Measurements from ENCODE around the gene KCNJ11. TPM values are rescaled to one million over a fixed set of nuclear protein-coding genes. Genes with fewer than 3 reads are reported as not detected.
A peak's percentile ranks its signal among the peaks of the same experiment; 100 is the strongest.

Gene KCNJ11
- total RNA-seq, 1 experiment from 2014 or later, result 7.5 TPM

DNA sequence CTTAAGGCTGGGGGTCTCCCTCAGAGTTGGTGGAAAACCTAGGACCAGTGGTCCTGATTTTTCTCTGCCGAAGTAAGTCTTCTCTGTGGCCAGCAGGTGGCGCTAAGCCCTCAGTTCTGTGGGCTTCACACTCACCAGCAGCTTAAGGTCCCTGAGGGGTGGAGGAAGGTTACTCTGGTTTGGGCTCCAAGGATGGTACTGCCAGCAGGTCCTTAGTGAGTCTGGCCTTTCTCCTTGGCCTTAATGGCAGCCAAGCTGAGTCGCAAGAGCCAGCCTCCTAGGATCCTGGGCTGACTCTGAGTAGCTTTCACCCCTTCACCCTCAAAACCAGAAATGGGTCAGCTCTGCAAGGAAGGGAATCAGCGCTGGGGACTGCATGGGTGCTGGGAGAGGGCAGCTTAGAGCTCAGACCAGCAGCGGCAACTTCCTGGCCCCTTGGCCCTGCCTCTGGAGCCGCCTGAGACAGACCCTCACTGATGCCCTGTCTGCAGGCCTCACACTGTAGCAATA is 4.4 kb downstream of the KCNJ11 start:
- intact Hi-C loops (cut with micrococcal nuclease), result loop anchor here (1.0 to 5.0 kb wide), 4 partner anchors 120 to 213 kb away; no protein-coding TSS in a partner anchor
- Histone ChIP-seq H3K9me2 (ENCODE audit: insufficient read depth) (no peaks in the 10 kb centered on the region), H3K9ac (ENCODE audit: low read length) (no peak overlapping the region), H2AFZ (ENCODE audit: low read depth, low read length, poor library complexity, severe bottlenecking) (no peak overlapping the region), H4K20me1 (ENCODE audit: insufficient read depth) (no peaks in the 10 kb centered on the region), H3K4me3 (replicated peaks in 1 of 2; ENCODE audit: low read depth in 1 of 2, low read length in 2 of 2) (no peak overlapping the region), H3K4me1 (ENCODE audit: control insufficient read depth in 1 of 2, insufficient read depth in 2 of 2, low read length in 2 of 2) (peaks cover 0 to 12% of the 10 kb centered on the region in 2 experiments; a peak in 2 of 4 replicates), H3K27ac (ENCODE audit: low read depth, low read length) (no peak overlapping the region), H3K79me2 (ENCODE audit: insufficient read depth, low read length) (no peaks in the 10 kb centered on the region), H3K27me3 (ENCODE audit: insufficient read depth, low read length) (no peaks in the 10 kb centered on the region), H3K4me2 (ENCODE audit: low read length) (no peak overlapping the region), H3K9me3 (ENCODE audit: control insufficient read depth in 1 of 2, insufficient read depth in 1 of 2, low read depth in 1 of 2, low read length in 2 of 2) (peaks cover 0 to under 1% of the 10 kb centered on the region in 2 experiments; a peak in 1 of 4 replicates), H3K36me3 (ENCODE audit: control insufficient read depth in 1 of 2, insufficient read depth in 2 of 2, low read length in 2 of 2) (no peaks in the 10 kb centered on the region)
- ChIA-PET RAD21 (ENCODE audit: low non-redundant PET in 1 of 2, low total read pairs in 2 of 2, uncharacterized antibody in 2 of 2, unreplicated experiment in 2 of 2) (interaction anchor here (1.1 to 1.6 kb wide), 5 partner anchors 89 to 144 kb away, joined by 3 to 8 read pairs (median 4); no protein-coding TSS in a partner anchor), CTCF (interaction anchor here (0.7 to 2.1 kb wide), 17 partner anchors 9 to 347 kb away, joined by 3 to 32 read pairs (median 4); partner anchors contain the start of gene USH1C), POLR2A (no interaction called here)
- no TSS peak for BruUV-seq (replicated peaks)
- peak; percentile 66 for DNase-seq (ENCODE audit: low read depth, low spot score)
- TF ChIP-seq EZH2 (IDR thresholded peaks at IDR 0.05) (no peak), RAD21 (IDR thresholded peaks at IDR 0.05; ENCODE audit: low read depth) (peak; percentile 93)
- TF ChIP-seq, protein P1, sequence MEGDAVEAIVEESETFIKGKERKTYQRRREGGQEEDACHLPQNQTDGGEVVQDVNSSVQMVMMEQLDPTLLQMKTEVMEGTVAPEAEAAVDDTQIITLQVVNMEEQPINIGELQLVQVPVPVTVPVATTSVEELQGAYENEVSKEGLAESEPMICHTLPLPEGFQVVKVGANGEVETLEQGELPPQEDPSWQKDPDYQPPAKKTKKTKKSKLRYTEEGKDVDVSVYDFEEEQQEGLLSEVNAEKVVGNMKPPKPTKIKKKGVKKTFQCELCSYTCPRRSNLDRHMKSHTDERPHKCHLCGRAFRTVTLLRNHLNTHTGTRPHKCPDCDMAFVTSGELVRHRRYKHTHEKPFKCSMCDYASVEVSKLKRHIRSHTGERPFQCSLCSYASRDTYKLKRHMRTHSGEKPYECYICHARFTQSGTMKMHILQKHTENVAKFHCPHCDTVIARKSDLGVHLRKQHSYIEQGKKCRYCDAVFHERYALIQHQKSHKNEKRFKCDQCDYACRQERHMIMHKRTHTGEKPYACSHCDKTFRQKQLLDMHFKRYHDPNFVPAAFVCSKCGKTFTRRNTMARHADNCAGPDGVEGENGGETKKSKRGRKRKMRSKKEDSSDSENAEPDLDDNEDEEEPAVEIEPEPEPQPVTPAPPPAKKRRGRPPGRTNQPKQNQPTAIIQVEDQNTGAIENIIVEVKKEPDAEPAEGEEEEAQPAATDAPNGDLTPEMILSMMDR (IDR thresholded peaks at IDR 0.05 in 2 of 3, conservative IDR thresholded peaks at IDR 0.05 in 1 of 3; ENCODE audit: borderline replicate concordance in 1 of 3, insufficient read depth in 1 of 3, low read depth in 2 of 3, low read length in 2 of 3), result peak; percentile 87 to 94 (median 94)
- peak; percentile 70 for ATAC-seq

DNA sequence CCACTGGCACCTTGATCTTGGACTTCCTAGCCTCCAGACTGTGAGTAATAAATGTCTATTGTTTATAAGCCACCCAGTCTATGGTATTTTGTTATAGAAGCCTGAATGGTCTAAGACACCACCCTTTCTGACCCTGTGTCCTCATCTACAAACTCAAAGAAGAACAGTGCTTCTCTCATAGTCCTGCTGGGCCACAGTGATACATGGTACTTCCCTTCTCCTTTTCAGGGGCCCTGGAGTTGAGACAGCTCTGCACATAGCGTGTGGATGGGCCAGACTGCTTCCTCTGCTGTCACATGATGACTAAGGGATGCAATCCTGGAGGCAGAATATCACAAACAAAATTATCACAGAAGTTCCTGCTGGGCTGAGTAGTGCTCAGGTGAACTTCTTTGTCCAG is 5.0 kb downstream of the KCNJ11 start:
- Histone ChIP-seq H3K36me3 (ENCODE audit: control insufficient read depth in 1 of 2, insufficient read depth in 2 of 2, low read length in 2 of 2) (no peaks in the 10 kb centered on the region), H3K4me2 (ENCODE audit: low read length) (no peak overlapping the region), H3K9me3 (ENCODE audit: control insufficient read depth in 1 of 2, insufficient read depth in 1 of 2, low read depth in 1 of 2, low read length in 2 of 2) (peaks cover 5 to 7% of the 10 kb centered on the region in 2 experiments; a peak in 3 of 4 replicates), H2AFZ (ENCODE audit: low read depth, low read length, poor library complexity, severe bottlenecking) (no peak overlapping the region), H3K79me2 (ENCODE audit: insufficient read depth, low read length) (no peaks in the 10 kb centered on the region), H4K20me1 (ENCODE audit: insufficient read depth) (no peaks in the 10 kb centered on the region), H3K9ac (ENCODE audit: low read length) (no peak overlapping the region), H3K9me2 (ENCODE audit: insufficient read depth) (no peaks in the 10 kb centered on the region), H3K4me1 (ENCODE audit: control insufficient read depth in 1 of 2, insufficient read depth in 2 of 2, low read length in 2 of 2) (peaks cover 0 to 9% of the 10 kb centered on the region in 2 experiments; a peak in 2 of 4 replicates), H3K27ac (ENCODE audit: low read depth, low read length) (no peak overlapping the region), H3K27me3 (ENCODE audit: insufficient read depth, low read length) (no peaks in the 10 kb centered on the region), H3K4me3 (replicated peaks in 1 of 2; ENCODE audit: low read depth in 1 of 2, low read length in 2 of 2) (no peak overlapping the region)
- ChIA-PET CTCF (interaction anchor here (1.0 to 2.1 kb wide), 17 partner anchors 8 to 348 kb away, joined by 3 to 32 read pairs (median 4); no protein-coding TSS in a partner anchor), POLR2A (no interaction called here), RAD21 (ENCODE audit: low non-redundant PET in 1 of 2, low total read pairs in 2 of 2, uncharacterized antibody in 2 of 2, unreplicated experiment in 2 of 2) (interaction anchor here (1.1 to 1.6 kb wide), 5 partner anchors 89 to 145 kb away, joined by 3 to 8 read pairs (median 4); no protein-coding TSS in a partner anchor)
- no TSS peak for BruUV-seq (replicated peaks)
- DNase-seq (ENCODE audit: low read depth, low spot score) (no peak), ATAC-seq (no peak)
- no peak for TF ChIP-seq CEBPB (IDR thresholded peaks at IDR 0.05; ENCODE audit: low read depth)
- no peak for TF ChIP-seq EZH2phosphoT487 (IDR thresholded peaks at IDR 0.05; ENCODE audit: borderline replicate concordance)
- TF ChIP-seq RAD21 (IDR thresholded peaks at IDR 0.05; ENCODE audit: low read depth), result no peak
- no peak for TF ChIP-seq ELF1 (IDR thresholded peaks at IDR 0.05; ENCODE audit: borderline replicate concordance, low read depth)
- TF ChIP-seq, protein P2, sequence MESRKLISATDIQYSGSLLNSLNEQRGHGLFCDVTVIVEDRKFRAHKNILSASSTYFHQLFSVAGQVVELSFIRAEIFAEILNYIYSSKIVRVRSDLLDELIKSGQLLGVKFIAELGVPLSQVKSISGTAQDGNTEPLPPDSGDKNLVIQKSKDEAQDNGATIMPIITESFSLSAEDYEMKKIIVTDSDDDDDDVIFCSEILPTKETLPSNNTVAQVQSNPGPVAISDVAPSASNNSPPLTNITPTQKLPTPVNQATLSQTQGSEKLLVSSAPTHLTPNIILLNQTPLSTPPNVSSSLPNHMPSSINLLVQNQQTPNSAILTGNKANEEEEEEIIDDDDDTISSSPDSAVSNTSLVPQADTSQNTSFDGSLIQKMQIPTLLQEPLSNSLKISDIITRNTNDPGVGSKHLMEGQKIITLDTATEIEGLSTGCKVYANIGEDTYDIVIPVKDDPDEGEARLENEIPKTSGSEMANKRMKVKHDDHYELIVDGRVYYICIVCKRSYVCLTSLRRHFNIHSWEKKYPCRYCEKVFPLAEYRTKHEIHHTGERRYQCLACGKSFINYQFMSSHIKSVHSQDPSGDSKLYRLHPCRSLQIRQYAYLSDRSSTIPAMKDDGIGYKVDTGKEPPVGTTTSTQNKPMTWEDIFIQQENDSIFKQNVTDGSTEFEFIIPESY (IDR thresholded peaks at IDR 0.05; ENCODE audit: extremely low read depth, insufficient replicate concordance, low read length), result no peak
- TF ChIP-seq SIN3A (IDR thresholded peaks at IDR 0.05; ENCODE audit: low read depth), result no peak
- TF ChIP-seq POLR2AphosphoS5 (IDR thresholded peaks at IDR 0.05; ENCODE audit: low read depth, low read length), result no peak
- TF ChIP-seq YY1 (IDR thresholded peaks at IDR 0.05; ENCODE audit: extremely low read depth, insufficient replicate concordance, low read depth, low read length), result no peak
- no peak for TF ChIP-seq TCF7L2 (IDR thresholded peaks at IDR 0.05; ENCODE audit: borderline replicate concordance, extremely low read depth, insufficient read depth, insufficient read length)
- no peak for TF ChIP-seq CBX3 (IDR thresholded peaks at IDR 0.05; ENCODE audit: low read depth)
- no peak for TF ChIP-seq ZNF274 (IDR thresholded peaks at IDR 0.05; ENCODE audit: low read depth, low read length)
- intact Hi-C loops (cut with micrococcal nuclease), result loop anchor here (5.0 kb wide), 1 partner anchor 214 kb away; no protein-coding TSS in a partner anchor

Data from HCT116 (cell line).